HCT116 (cell line): ENCODE results near the gene TCF23. TPM values are rescaled to one million over a fixed set of nuclear protein-coding genes. Genes with fewer than 3 reads are reported as not detected.

Experiments
- ATAC-seq: fragments of 200-7000 bp; cut with Tn5 transposase; 2 replicates; pipeline ENCODE4 v1.9.1; 2020; ENCODE audit warnings: mild to moderate bottlenecking, moderate library complexity
- BruUV-seq: library from RNA; stranded (reverse); fragments of 400-500 nt; replicated peaks from 2 replicates; lab custom pipeline; 2021; lab: Mats Ljungman, UMichigan
- CTCF ChIA-PET: fragments of 300-600 bp; sonication (Branson Sonifier 250); formaldehyde crosslinking; loops from one replicate; lab custom pipeline; 2021; ENCODE audit warnings: antibody characterized with exemption; lab: Charles Lee
- POLR2A ChIA-PET: fragments of 300-600, 350-600 bp; sonication (Branson Sonifier 250); formaldehyde crosslinking; loops from one replicate; lab custom pipeline; 2021; ENCODE audit warnings: antibody characterized with exemption; lab: Charles Lee
- RAD21 ChIA-PET, 2 experiments: fragments of 300-600 bp; sonication (Branson Sonifier 250); formaldehyde crosslinking; loops; one replicate each; lab custom pipeline; 2023; ENCODE audit warnings: low total read pairs in 2 of 2; ENCODE audit not compliant: uncharacterized antibody in 2 of 2, unreplicated experiment in 2 of 2, low non-redundant PET in 1 of 2; lab: Charles Lee
- DNase-seq: peaks from one replicate; pipeline ENCODE4 v3.0.0-alpha.2; 2010; ENCODE audit warnings: low read depth, low spot score
- H2AFZ ChIP-seq: fragments of 200-600 bp; shearing (Covaris generic), sonication (generic); 2 replicates; pipeline ENCODE4 v1.6.1; 2017; ENCODE audit warnings: low read depth, mixed run types, mixed read lengths, antibody characterized with exemption, low read length; ENCODE audit not compliant: poor library complexity, severe bottlenecking
- H3K27ac ChIP-seq: 2 replicates; pipeline ENCODE4 v1.5.1; 2012; ENCODE audit warnings: low read depth, low read length
- H3K27me3 ChIP-seq: fragments of 200-600 bp; sonication (generic); 2 replicates; pipeline ENCODE4 v1.6.1; 2016; ENCODE audit warnings: mixed run types, low read length, mixed read lengths; ENCODE audit not compliant: insufficient read depth
- H3K36me3 ChIP-seq, 2 experiments: fragments of 200-500 bp in 1 of 2; fragments of 200-600 bp in 1 of 2; sonication (Bioruptor generic) in 1 of 2; sonication (generic) in 1 of 2; 2 replicates each; pipeline versions ENCODE4 v1.5.1 to v1.6.1; 2014 to 2016; ENCODE audit warnings: low read length in 2 of 2, inconsistent platforms in 1 of 2, mixed read lengths in 1 of 2, mixed run types in 1 of 2; ENCODE audit not compliant: insufficient read depth in 2 of 2, control insufficient read depth in 1 of 2
- H3K4me1 ChIP-seq, 2 experiments: fragments of 200-600 bp in 1 of 2; sonication (generic) in 1 of 2; 2 replicates each; pipeline versions ENCODE4 v1.5.1 to v1.6.1; 2012 to 2017; ENCODE audit warnings: low read length in 2 of 2, inconsistent platforms in 1 of 2, mild to moderate bottlenecking in 1 of 2, mixed read lengths in 1 of 2, mixed run types in 1 of 2, moderate library complexity in 1 of 2; ENCODE audit not compliant: insufficient read depth in 2 of 2, control insufficient read depth in 1 of 2
- H3K4me2 ChIP-seq: fragments of 200-600 bp; sonication (generic); 2 replicates; pipeline ENCODE4 v1.6.1; 2017; ENCODE audit warnings: mixed run types, low read length, mixed read lengths
- H3K4me3 ChIP-seq, 2 experiments: fragments of 200-600 bp in 1 of 2; sonication (generic) in 1 of 2; replicated peaks in 1 of 2; 2 replicates each; pipeline ENCODE4 v1.5.1; 2011 to 2016; ENCODE audit warnings: low read length in 2 of 2, control low read depth in 1 of 2, low read depth in 1 of 2, mild to moderate bottlenecking in 1 of 2, mixed read lengths in 1 of 2, mixed run types in 1 of 2
- H3K79me2 ChIP-seq: fragments of 200-600 bp; sonication (generic); 2 replicates; pipeline ENCODE4 v1.6.1; 2017; ENCODE audit warnings: mild to moderate bottlenecking, mixed run types, low read length, moderate library complexity, mixed read lengths; ENCODE audit not compliant: insufficient read depth
- H3K9ac ChIP-seq: fragments of 200-600 bp; sonication (generic); 2 replicates; pipeline ENCODE4 v1.6.1; 2016; ENCODE audit warnings: low read length, mixed read lengths
- H3K9me2 ChIP-seq: fragments of 200-600 bp; sonication (generic), shearing (Covaris generic); 2 replicates; pipeline ENCODE4 v1.6.1; 2017; ENCODE audit warnings: mixed run types, mild to moderate bottlenecking, moderate library complexity; ENCODE audit not compliant: insufficient read depth
- H3K9me3 ChIP-seq, 2 experiments: fragments of 200-500 bp in 1 of 2; fragments of 200-600 bp in 1 of 2; sonication (Bioruptor generic) in 1 of 2; sonication (generic) in 1 of 2; 2 replicates each; pipeline ENCODE4 v1.6.1; 2014 to 2017; ENCODE audit warnings: low read length in 2 of 2, mixed read lengths in 2 of 2, inconsistent platforms in 1 of 2, low read depth in 1 of 2, mild to moderate bottlenecking in 1 of 2, mixed run types in 1 of 2, moderate library complexity in 1 of 2; ENCODE audit not compliant: control insufficient read depth in 1 of 2, insufficient read depth in 1 of 2
- H4K20me1 ChIP-seq: fragments of 200-600 bp; sonication (generic), shearing (Covaris generic); 2 replicates; pipeline ENCODE4 v1.6.1; 2017; ENCODE audit warnings: mixed run types, mild to moderate bottlenecking, moderate library complexity; ENCODE audit not compliant: insufficient read depth
- ATF3 ChIP-seq: IDR thresholded peaks from 2 replicates; pipeline ENCODE4 v1.6.1; 2012
- CBX3 ChIP-seq: IDR thresholded peaks from 2 replicates; pipeline ENCODE4 v1.6.1; 2012; ENCODE audit warnings: low read depth
- CEBPB ChIP-seq: IDR thresholded peaks from 2 replicates; pipeline ENCODE4 v1.6.1; 2012; ENCODE audit warnings: low read depth
- EGR1 ChIP-seq: IDR thresholded peaks from 2 replicates; pipeline ENCODE4 v1.6.1; 2012; ENCODE audit warnings: low read depth
- ELF1 ChIP-seq: IDR thresholded peaks from 2 replicates; pipeline ENCODE4 v1.6.1; 2012; ENCODE audit warnings: low read depth, borderline replicate concordance
- POLR2A ChIP-seq: IDR thresholded peaks from 2 replicates; pipeline ENCODE4 v1.7.0; 2011; ENCODE audit warnings: borderline replicate concordance; ENCODE audit not compliant: insufficient read depth, insufficient read length; ENCODE audit errors: extremely low read depth
- SIN3A ChIP-seq: IDR thresholded peaks from 2 replicates; pipeline ENCODE4 v1.6.1; 2012; ENCODE audit warnings: low read depth
- SRF ChIP-seq: IDR thresholded peaks from 2 replicates; pipeline ENCODE4 v1.6.1; 2012; ENCODE audit warnings: low read depth
- ZBTB33 ChIP-seq: IDR thresholded peaks from 2 replicates; pipeline ENCODE4 v1.6.1; 2011; ENCODE audit warnings: mild to moderate bottlenecking, low read length, moderate library complexity; ENCODE audit not compliant: insufficient replicate concordance; ENCODE audit errors: extremely low read depth
- ZFX ChIP-seq: fragments of 450-650 bp; IDR thresholded peaks from 2 replicates; pipeline ENCODE4 v1.6.1; 2017
- ZNF274 ChIP-seq: fragments of 200-500 bp; sonication (Bioruptor generic); IDR thresholded peaks from 2 replicates; pipeline ENCODE4 v1.6.1; 2014; ENCODE audit warnings: mild to moderate bottlenecking, low read depth, low read length, inconsistent platforms
- intact Hi-C: fragments of 100-400 bp; cut with micrococcal nuclease; formaldehyde crosslinking; loops from 2 replicates; pipeline ENCODE4 v1.10.0; 2022
- total RNA-seq: library from RNA; stranded (reverse); gene quantifications from one replicate; pipeline ENCODE4 v1.2.1, GENCODE V29; 2021; ENCODE audit not compliant: unreplicated experiment

TCF23 gene
- total RNA-seq, 1 experiment from 2014 or later = not detected

GRCh38 chr2:27204566-27204965 lies 55.8 kb downstream of the TCF23 start:
- H3K27me3 ChIP-seq = no peaks in the 10 kb centered on the region
- no peak overlapping the region for H3K4me2 ChIP-seq
- no TSS peak for BruUV-seq
- intact Hi-C loops = no loop called here
- H3K79me2 ChIP-seq = peaks cover 14% of the 10 kb centered on the region; the same call in 1 of the 2 replicates
- H3K4me1 ChIP-seq = no peaks in the 10 kb centered on the region
- ATAC-seq = no peak
- H2AFZ ChIP-seq = no peak overlapping the region
- POLR2A ChIA-PET = no interaction called here
- RAD21 ChIA-PET = no interaction called here
- H3K27ac ChIP-seq = no peak overlapping the region
- H3K4me3 ChIP-seq = no peak overlapping the region
- no peaks in the 10 kb centered on the region for H3K9me3 ChIP-seq
- no peaks in the 10 kb centered on the region for H3K9me2 ChIP-seq
- H3K36me3 ChIP-seq = peaks cover 29 to 66% of the 10 kb centered on the region in 2 experiments; a peak in 2 of 4 replicates
- no peak for DNase-seq
- H4K20me1 ChIP-seq = no peaks in the 10 kb centered on the region
- CTCF ChIA-PET = no interaction called here
- TF ChIP-seq SRF = no peak
- no peak for TF ChIP-seq EGR1
- no peak for TF ChIP-seq CEBPB
- TF ChIP-seq ATF3 = no peak
- TF ChIP-seq SIN3A = no peak
- no peak for TF ChIP-seq CBX3
- TF ChIP-seq ZBTB33 = no peak
- no peak for TF ChIP-seq POLR2A
- no peak for TF ChIP-seq ZFX
- TF ChIP-seq ZNF274 = no peak
- no peak for TF ChIP-seq ELF1
- no peak overlapping the region for H3K9ac ChIP-seq
